Measurements from ENCODE around the gene MCTP1. TPM values are rescaled to one million over a fixed set of nuclear protein-coding genes. Genes with fewer than 3 reads are reported as not detected.

Gene MCTP1
- total RNA-seq, 1 donor from 2014 or later: 51.7 TPM

DNA sequence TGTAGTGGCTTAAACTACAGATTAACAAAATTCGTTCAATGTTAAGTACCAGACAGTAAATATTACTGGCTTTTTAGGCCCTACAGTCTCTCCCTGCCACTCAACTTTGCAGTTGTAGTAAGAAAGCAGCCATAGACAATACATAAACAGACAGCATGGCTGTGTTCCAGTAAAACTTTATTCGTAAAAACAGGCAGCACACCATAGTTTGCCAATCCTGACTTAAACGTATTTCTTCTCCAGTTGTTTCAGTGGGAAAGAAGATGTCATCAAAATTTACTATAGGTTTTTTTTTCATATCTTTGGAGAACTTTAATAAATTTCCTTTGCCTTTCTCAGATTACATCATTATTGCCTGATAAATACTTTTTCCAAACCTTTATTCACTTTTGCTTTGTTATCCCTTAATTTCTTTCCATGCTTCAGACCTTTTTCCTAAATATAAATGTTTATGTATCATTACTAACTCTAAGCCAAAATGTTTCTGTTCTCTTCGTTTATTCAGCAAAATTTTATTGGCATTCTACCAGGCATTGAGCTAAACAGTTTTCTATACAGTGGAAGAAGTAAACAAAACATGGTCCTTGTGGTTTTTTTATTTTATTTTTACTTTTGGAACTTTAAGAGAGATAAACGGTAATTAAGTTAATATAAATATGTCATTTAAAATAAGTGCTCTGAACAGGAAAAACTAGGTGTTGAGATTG lies 601.9 kb downstream of the MCTP1 start:
- no peak for DNase-seq (ENCODE audit: extremely low read depth, low read depth, low spot score)

DNA sequence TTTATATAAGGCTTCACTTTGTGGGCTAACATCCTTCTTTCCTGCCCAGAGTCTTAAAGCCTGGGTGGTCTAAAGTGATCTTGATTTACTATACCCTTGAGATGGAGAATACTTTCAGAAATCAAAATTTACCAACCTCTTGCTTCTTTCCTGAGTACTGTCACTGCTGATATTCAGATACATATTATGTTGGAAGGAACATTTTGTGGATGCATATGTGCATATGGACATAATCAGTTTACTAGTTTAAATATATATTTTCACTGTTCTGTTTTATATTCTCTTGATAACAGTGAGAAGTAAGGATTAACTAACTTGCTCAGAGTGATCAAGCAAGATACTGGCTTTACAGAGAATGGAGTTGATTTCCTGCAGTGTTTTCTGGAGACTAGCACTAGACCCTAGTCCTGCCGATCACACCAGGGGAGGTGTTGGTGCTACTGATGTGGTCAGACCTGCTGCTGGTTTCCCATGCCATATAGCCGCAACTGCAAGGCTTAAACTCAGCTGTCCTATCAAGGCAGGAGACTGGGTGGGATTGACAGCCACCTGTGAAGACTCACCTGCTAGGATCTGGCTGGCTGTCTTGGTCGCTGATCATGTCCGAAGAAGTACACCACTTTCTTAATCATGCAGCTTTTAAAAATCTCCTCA lies 608.8 kb downstream of the MCTP1 start:
- DNase-seq (ENCODE audit: extremely low read depth, low read depth, low spot score): no peak

DNA sequence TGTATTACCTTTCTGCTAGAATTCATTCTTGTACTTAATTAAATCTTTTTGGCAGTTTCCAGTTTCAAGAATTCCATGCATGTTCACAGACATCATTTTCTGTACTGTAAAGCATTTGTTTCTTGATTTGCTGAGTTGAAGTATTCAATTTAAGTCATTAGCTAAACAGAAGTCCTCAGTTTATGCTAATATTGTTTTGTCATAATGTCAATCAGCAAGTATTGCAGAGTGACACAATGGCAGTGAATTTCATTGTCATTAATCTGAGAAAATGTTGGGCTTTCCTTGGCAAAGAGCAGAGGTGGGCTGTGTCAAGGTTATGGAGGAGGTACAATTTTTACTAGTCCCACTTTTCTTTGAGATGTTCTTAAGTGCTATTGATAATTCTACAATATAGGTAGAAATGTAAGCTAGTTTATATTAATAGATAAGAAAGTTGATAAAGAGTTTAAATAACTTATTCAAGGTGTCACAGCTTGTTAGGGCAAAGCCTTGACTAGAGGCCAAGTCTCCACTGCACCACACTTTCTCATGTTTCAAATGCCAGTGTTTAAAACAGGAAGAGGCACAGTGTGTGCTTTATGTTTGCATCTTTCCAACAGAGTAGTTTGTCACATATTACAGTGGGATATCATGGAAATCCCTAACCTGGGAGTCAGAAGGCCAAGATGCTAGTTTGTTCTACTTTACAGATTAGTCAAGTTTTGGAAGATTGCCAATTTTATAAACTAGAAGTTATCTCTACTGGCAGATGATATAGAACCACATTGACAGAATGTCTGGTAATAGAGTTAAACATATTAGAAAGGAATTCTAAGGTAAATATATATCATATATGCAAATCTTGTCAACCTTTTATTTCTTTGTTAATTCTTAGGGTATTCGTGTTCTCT lies 610.2 kb downstream of the MCTP1 start:
- DNase-seq (ENCODE audit: extremely low read depth, low read depth, low spot score): no peak

DNA sequence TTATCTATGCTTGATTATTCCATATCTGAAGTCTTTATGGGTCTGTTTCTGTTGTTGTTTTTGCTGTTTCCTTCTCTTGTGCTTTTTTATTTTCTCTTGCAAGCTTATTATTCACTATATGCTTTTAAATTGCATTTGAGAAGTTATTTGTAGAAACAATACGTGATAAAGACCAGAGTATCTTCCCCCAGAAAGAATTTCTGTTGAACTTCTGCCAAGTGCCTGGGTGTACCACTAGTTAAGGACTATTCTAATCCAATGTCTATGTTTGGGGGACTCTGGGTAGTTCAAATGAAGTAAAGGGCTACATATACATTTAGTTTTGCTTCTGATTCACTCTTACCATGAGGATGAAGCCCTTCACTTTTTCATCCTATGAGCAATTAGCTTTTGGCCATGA lies 612.1 kb downstream of the MCTP1 start:
- no peak for DNase-seq (ENCODE audit: extremely low read depth, low read depth, low spot score)

DNA sequence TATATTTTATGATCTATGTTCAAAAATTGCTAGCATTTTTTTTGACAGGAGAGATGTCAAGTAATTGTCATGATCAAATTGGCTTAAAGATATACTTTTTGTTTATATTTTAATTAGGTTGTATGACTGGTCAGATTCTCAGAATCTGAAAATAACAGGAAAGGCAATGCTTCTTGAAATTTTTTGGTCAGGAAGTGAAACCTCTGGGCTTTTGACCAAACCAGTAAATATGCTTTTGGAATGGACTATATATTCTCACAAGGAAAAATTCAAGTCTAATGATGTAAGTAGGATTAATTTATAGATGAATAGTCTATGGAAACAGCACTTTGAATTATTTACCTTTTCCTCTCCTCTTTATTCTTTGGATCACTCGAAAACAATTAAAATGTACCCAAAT lies 614.2 kb downstream of the MCTP1 start:
- DNase-seq (ENCODE audit: extremely low read depth, low read depth, low spot score): no peak

DNA sequence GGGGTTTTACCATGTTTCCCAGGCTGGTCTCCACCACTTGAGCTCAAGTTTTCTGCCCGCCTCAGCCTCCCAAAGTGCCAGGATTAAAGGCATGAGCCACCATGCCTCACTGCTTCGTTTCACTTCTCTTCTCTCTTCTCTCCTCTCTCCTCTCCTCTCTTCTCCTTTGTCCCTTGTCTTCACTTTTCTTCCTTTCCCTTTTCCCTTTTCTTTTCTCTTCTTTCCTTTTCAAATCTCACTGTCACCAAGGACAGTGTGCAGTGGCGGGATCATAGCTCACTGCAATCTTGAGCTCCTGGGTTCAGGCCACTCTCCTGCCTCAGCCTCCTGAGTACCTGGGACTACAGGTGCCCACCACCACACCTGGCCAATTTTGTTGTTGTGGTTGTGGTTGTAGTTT lies 617.0 kb downstream of the MCTP1 start:
- no peak for DNase-seq (ENCODE audit: extremely low read depth, low read depth, low spot score)

DNA sequence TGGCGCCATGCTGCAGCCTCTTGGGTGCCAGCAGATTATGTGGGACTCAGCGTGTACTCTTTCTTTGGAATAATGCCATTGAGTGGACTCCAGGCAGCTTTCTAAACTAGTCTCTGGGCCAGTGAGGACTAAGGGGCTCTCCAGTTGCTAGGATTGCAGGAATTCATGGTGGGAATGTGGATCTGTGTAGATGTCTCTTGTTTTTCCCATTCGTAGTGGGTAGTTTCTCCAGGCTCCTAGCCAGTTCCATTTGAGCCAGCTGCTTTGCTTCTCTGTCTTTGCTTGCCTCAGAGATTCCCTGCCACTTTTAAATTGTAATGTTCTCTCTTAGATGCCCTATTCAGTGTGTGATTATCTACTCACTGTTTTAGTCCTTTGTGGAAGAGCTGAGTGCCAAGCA lies 623.8 kb downstream of the MCTP1 start:
- DNase-seq (ENCODE audit: extremely low read depth, low read depth, low spot score): no peak

DNA sequence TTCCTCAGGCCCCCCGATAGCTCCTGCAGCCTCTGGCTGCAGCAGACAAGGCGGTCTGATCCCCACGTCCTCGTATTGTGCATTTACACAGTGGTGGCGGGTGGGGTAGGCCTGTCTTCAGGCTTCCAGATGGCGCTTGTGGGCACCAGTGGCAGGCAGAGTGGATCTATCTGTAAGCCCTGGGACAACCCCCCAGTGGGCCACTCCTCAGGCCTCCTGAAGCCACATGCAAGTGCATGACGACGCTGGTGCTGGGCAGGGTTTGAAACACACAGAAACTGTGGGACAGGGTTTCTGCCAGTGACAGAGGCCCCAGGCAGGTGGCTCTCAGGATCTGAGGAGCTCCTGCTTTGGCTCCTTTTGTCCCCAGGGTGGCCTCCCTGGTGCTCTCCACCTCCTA lies 624.4 kb downstream of the MCTP1 start:
- no peak for DNase-seq (ENCODE audit: extremely low read depth, low read depth, low spot score)

DNA sequence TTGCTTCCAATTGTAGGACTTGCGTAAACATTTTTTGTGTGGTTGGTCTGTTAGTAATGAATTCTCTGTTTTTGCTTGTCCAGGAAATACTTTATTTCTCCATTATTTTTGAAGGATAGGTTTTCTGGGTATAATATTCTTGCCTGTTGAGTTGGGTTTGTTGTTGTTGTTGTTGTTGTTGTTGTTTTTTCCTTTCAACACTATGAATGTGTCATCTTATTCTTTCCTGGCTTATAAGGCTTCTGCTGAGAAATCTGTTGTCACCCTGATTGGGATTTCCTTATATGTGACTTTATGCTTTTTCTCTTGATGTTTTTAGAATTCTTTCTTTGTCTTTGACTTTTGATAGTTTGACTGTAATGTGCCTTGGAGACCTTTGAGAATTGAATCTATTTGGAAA lies 626.6 kb downstream of the MCTP1 start:
- no peak for DNase-seq (ENCODE audit: extremely low read depth, low read depth, low spot score)

Other genes starting within 250 kb of the MCTP1 start
- gene FAM81B, start 106.3 kb upstream of the MCTP1 start, total RNA-seq: 0.47 and 0.97 TPM in 2 replicates

Data from glomerular endothelial cell (primary cell).